Measurements from ENCODE around the gene CCDC171.

The CCDC171 gene

GRCh38 chr9:15965246-15965745 lies 412.5 kb downstream of the CCDC171 start:
- no peak for DNase-seq (ENCODE audit: low read depth, low spot score)
- no peak overlapping the region for H3K27ac ChIP-seq

DNA sequence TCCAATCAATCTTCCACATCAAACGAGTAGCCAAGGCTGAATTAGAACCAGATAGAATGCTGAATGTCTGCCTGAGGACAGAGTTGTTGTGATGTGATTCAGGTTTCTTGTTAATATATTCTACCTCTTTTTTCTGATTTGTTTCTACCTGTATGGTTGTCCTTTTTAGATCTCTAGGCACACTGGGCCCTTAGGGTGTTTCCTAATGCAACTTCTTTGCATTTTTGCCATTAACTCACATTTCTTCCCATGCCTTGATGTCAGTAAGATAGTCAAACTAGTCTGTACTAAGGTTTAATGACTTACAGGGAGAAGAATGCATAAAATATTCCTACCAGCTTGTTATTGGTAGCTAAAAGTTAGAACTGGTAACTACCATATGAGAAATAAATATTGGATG lies 413.6 kb downstream of the CCDC171 start:
- H3K27ac ChIP-seq = no peak overlapping the region
- no peak for DNase-seq (ENCODE audit: low read depth, low spot score)

DNA sequence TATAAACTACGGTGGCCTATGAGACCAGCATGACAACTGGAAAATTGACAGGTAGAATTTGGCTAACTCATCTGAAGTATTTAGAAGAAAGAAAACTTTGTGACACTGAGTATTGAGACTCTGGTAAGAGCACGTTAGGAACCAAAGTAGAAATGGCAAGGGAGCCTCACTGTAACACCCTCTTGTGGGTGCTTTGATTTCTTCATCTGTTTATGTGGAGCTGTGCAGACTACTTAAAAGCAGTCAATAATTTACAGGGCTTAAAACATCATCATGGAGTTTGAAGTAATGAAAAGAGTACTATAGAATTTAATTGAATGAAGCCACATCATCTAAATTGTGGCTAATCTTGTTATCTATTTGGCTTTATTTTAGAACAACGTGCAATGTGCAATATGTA lies 414.2 kb downstream of the CCDC171 start:
- DNase-seq (ENCODE audit: low read depth, low spot score) = no peak
- H3K27ac ChIP-seq = no peak overlapping the region

- no peak for DNase-seq (ENCODE audit: low read depth, low spot score)
These were observed 419.9 kb downstream of the CCDC171 start for GRCh38 chr9:15972760-15973159.

GRCh38 chr9:15975101-15975778 lies 422.4 kb downstream of the CCDC171 start:
- no peak for DNase-seq (ENCODE audit: low read depth, low spot score)
- H3K27ac ChIP-seq = no peak overlapping the region

More at GRCh38 chr9:15972760-15973159, 419.9 kb downstream of the CCDC171 start:
- H3K27ac ChIP-seq = no peak overlapping the region

GRCh38 chr9:15977438-15977837 lies 424.6 kb downstream of the CCDC171 start:
- H3K27ac ChIP-seq = no peak overlapping the region
- no peak for DNase-seq (ENCODE audit: low read depth, low spot score)

- H3K27ac ChIP-seq = no peak overlapping the region
- no peak for DNase-seq (ENCODE audit: low read depth, low spot score)
These were observed 429.3 kb downstream of the CCDC171 start for GRCh38 chr9:15982182-15982581.

DNA sequence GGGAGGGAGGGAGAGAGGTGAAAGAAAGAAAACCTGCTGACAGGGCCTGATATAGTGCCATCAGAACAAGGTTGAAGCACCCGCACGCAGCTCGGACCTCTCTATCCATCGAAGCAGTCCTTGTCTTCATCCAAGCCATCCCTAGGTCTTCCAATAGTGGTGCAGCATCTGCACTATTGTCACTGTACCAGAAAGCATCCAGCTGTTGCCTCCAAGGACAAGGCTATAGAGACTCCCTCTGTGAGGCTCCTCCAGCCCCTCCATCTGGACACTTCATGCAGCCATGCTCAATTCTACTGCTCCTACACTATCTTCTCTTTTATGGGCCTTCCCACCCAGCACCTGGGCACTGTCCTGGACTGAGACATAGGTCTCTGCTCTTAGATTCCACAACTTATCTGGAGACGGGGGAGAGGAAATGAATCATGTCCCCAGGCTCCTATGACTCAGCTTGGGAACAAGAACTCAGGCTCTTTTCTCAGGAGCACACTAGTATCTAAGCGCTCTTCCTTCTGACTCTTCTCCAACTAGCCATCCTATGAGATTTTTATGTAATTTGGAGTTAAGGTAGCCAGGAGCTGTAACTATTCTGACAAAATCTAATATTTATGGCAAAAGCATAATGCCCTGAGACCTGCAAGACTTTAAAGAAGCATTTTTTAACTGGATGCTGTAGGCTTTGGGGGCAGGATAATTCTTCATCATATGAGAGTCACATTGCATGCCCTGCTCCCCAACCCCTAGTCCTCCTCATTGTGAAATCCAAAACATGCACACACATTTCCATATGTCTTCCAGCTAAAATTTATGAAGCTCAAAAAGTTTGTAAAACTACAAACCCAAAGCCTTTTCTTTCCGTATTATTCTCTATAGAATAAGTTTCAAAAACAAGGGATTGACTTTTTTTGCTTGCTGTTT lies 446.8 kb downstream of the CCDC171 start:
- DNase-seq (ENCODE audit: low read depth, low spot score) = peak; percentile 29
- peak overlapping the region; percentile 29 for H3K27ac ChIP-seq

DNA sequence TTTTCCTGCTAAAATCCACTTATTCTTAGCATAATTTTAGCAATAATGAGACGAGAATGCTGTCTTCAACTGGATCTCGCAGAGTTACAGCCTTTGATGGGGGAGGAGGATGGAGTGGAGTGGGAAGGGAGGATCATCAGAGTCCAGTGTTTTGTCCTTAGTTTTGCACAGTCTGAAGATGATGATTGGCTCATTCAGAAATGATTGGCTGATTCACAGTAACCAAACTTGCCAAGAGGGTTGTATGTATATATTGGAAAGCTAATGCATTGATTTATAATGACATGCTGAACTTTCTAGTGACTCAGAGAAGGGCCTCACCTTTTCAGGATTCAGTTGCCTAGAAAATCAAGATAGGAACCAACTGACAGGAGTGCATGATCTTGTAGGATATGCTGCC lies 448.0 kb downstream of the CCDC171 start:
- no peak for DNase-seq (ENCODE audit: low read depth, low spot score)
- H3K27ac ChIP-seq = no peak overlapping the region

DNA sequence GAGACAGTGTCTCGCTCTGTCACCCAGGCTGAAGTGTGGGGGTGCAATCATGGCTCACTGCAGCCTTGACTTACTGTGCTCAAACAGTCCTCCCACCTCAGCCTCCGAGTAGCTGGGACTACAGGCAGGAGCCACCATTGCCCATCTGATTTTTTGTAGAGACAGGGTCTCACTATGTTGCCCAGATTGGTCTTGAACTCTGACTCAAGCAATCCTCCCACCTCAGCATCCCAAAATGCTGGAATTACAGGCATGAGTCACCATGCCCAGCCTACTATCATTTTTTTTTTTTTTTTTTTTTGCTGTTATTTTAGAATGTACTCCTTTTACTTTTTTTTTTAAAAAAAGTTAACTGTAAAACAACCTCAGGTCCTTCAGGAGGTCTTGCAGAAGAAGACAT lies 449.0 kb downstream of the CCDC171 start:
- H3K27ac ChIP-seq = no peak overlapping the region
- DNase-seq (ENCODE audit: low read depth, low spot score) = no peak

- peak; percentile 18 for DNase-seq (ENCODE audit: low read depth, low spot score)
- peak overlapping the region; percentile 2 for H3K27ac ChIP-seq
These were observed 450.0 kb downstream of the CCDC171 start for GRCh38 chr9:16002816-16003215.

GRCh38 chr9:16003785-16004184 lies 450.9 kb downstream of the CCDC171 start:
- H3K27ac ChIP-seq = no peak overlapping the region
- DNase-seq (ENCODE audit: low read depth, low spot score) = no peak

- H3K27ac ChIP-seq = no peak overlapping the region
- no peak for DNase-seq (ENCODE audit: low read depth, low spot score)
These were observed 451.8 kb downstream of the CCDC171 start for GRCh38 chr9:16004613-16005012.

GRCh38 chr9:16010221-16010620 lies 457.4 kb downstream of the CCDC171 start:
- no peak overlapping the region for H3K27ac ChIP-seq
- DNase-seq (ENCODE audit: low read depth, low spot score) = no peak

- H3K27ac ChIP-seq = no peak overlapping the region
- no peak for DNase-seq (ENCODE audit: low read depth, low spot score)
These were observed 459.8 kb downstream of the CCDC171 start for GRCh38 chr9:16012621-16013020.

GRCh38 chr9:16013366-16013765 lies 460.5 kb downstream of the CCDC171 start:
- no peak overlapping the region for H3K27ac ChIP-seq
- DNase-seq (ENCODE audit: low read depth, low spot score) = no peak

DNA sequence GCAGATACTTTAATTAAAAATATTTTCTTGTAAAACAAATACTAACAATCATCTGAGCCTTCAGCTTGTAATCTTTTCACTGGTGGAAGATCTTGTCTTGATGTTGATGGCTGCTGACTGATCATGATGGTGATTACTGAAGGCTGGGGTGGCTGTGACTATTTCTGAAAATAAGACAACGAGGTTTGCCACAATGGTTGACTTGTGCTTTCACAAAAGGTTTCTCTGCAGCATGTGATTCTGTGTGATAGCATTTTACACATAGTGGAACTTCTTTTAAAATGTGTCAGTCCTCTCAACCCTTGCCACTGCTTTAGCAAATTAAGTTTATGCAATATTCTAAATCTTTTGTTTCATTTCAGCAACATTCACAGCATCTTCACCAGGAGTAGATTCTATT lies 461.0 kb downstream of the CCDC171 start:
- DNase-seq (ENCODE audit: low read depth, low spot score) = no peak
- no peak overlapping the region for H3K27ac ChIP-seq

DNA sequence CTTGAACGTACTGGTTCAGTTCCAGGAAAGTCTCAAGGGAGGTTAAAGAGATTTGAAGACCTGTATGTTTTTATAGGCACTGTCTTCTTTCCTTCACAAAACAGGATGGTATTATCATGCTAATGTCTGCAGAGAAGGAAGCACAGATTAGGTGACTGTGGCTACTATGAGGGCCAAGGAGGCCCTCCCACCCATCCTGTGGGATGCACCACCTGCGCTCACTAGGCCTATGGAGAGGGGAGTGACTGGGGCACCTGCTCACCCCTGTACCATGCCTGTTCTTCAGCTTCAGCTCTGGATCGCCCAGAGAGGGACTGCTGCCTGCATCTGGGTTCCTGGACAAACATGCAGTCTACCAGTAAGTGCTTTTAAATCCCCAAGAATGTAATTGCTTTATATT lies 469.4 kb downstream of the CCDC171 start:
- no peak overlapping the region for H3K27ac ChIP-seq
- DNase-seq (ENCODE audit: low read depth, low spot score) = no peak

- H3K27ac ChIP-seq = no peak overlapping the region
- no peak for DNase-seq (ENCODE audit: low read depth, low spot score)
These were observed 470.6 kb downstream of the CCDC171 start for GRCh38 chr9:16023446-16023845.

All from epithelial cell of prostate (primary cell).